ENCODE data around the gene ZNF768.

Gene ZNF768

GRCh38 chr16:30569281-30569680, 42.9 kb upstream of the ZNF768 start:
- TF ChIP-seq CTCF (IDR thresholded peaks at IDR 0.05; ENCODE audit: low read depth, low read length): no peak
- no peak overlapping the region for H3K4me3 ChIP-seq (ENCODE audit: low read depth, low read length)
- in situ Hi-C loops (cut with HindIII; ENCODE audit: low sequenced_read_pairs): no loop called here
- DNase-seq (ENCODE audit: low read depth, low spot score): no peak

GRCh38 chr16:30567991-30568638, 41.7 kb upstream of the ZNF768 start:
- in situ Hi-C loops (cut with HindIII; ENCODE audit: low sequenced_read_pairs): no loop called here
- peak; percentile 38 for DNase-seq (ENCODE audit: low read depth, low spot score)

GRCh38 chr16:30567160-30567990, 41.0 kb upstream of the ZNF768 start:
- DNase-seq (ENCODE audit: low read depth, low spot score): no peak
- TF ChIP-seq CTCF (IDR thresholded peaks at IDR 0.05; ENCODE audit: low read depth, low read length): no peak
- in situ Hi-C loops (cut with HindIII; ENCODE audit: low sequenced_read_pairs): no loop called here
- H3K4me3 ChIP-seq (ENCODE audit: low read depth, low read length): no peak overlapping the region

More at GRCh38 chr16:30567991-30568638, 41.7 kb upstream of the ZNF768 start:
- no peak for TF ChIP-seq CTCF (IDR thresholded peaks at IDR 0.05; ENCODE audit: low read depth, low read length)
- H3K4me3 ChIP-seq (ENCODE audit: low read depth, low read length): no peak overlapping the region

GRCh38 chr16:30566531-30566930, 40.2 kb upstream of the ZNF768 start:
- no peak for DNase-seq (ENCODE audit: low read depth, low spot score)
- TF ChIP-seq CTCF (IDR thresholded peaks at IDR 0.05; ENCODE audit: low read depth, low read length): no peak
- in situ Hi-C loops (cut with HindIII; ENCODE audit: low sequenced_read_pairs): no loop called here

GRCh38 chr16:30565984-30566383, 39.6 kb upstream of the ZNF768 start:
- in situ Hi-C loops (cut with HindIII; ENCODE audit: low sequenced_read_pairs): no loop called here
- no peak for TF ChIP-seq CTCF (IDR thresholded peaks at IDR 0.05; ENCODE audit: low read depth, low read length)
- no peak for DNase-seq (ENCODE audit: low read depth, low spot score)
- H3K4me3 ChIP-seq (ENCODE audit: low read depth, low read length): no peak overlapping the region

More at GRCh38 chr16:30566531-30566930, 40.2 kb upstream of the ZNF768 start:
- H3K4me3 ChIP-seq (ENCODE audit: low read depth, low read length): no peak overlapping the region

GRCh38 chr16:30565526-30565925, 39.2 kb upstream of the ZNF768 start:
- H3K4me3 ChIP-seq (ENCODE audit: low read depth, low read length): no peak overlapping the region
- no peak for TF ChIP-seq CTCF (IDR thresholded peaks at IDR 0.05; ENCODE audit: low read depth, low read length)
- no peak for DNase-seq (ENCODE audit: low read depth, low spot score)
- in situ Hi-C loops (cut with HindIII; ENCODE audit: low sequenced_read_pairs): no loop called here
